Transverse colon (tissue), 4 donors: ENCODE results near the gene PLSCR1. TPM values are rescaled to one million over a fixed set of nuclear protein-coding genes. Genes with fewer than 3 reads are reported as not detected.
A peak's percentile ranks its signal among the peaks of the same experiment; 100 is the strongest.

Experiments used
- DNase-seq: peaks from one replicate; pipeline ENCODE4 v3.0.0-alpha.2; 2019
- H3K27ac ChIP-seq, 4 donors: fragments of 200-600 bp; sonication (generic); 2 replicates each; pipeline ENCODE4 v1.5.1; 2016 to 2018; ENCODE audit warnings: inconsistent platforms in 4 of 4
- H3K27me3 ChIP-seq: fragments of 200-600 bp; sonication (generic); 2 replicates; pipeline ENCODE4 v1.5.1; 2017; ENCODE audit warnings: inconsistent platforms
- H3K36me3 ChIP-seq, 4 donors: fragments of 200-600 bp; sonication (generic); 2 replicates each; pipeline ENCODE4 v1.5.1; 2017 to 2019; ENCODE audit warnings: inconsistent platforms in 4 of 4
- H3K4me1 ChIP-seq, 4 donors: fragments of 200-600 bp; sonication (generic); 2 replicates each; pipeline ENCODE4 v1.5.1; 2017 to 2020; ENCODE audit warnings: inconsistent platforms in 4 of 4
- H3K4me3 ChIP-seq, 4 donors: fragments of 200-600 bp; sonication (generic); 1 replicate in 1 of 4; 2 replicates in 3 of 4; pipeline versions ENCODE4 v1.5.1 to v1.6.1; 2017 to 2019; ENCODE audit warnings: inconsistent platforms in 4 of 4
- H3K9me3 ChIP-seq, 2 donors: fragments of 200-600 bp; sonication (generic); 2 replicates each; pipeline ENCODE4 v1.5.1; 2017 to 2019; ENCODE audit warnings: inconsistent platforms in 2 of 2
- CTCF ChIP-seq, 5 experiments: fragments of 200-600 bp in 3 of 5; fragments of 450-650 bp in 2 of 5; sonication (generic) in 3 of 5; IDR thresholded peaks; 1 replicate in 2 of 5; 2 replicates in 3 of 5; pipeline ENCODE4 v1.5.1; 2016 to 2017; ENCODE audit warnings: antibody characterized with exemption in 5 of 5, inconsistent platforms in 3 of 5, mild to moderate bottlenecking in 2 of 5, moderate library complexity in 1 of 5
- EP300 ChIP-seq: sonication (generic); formaldehyde crosslinking; IDR thresholded peaks from one replicate; pipeline ENCODE4 v1.6.1; 2017; ENCODE audit warnings: antibody characterized with exemption, low read depth
- POLR2A ChIP-seq: fragments of 450-650 bp; IDR thresholded peaks from one replicate; pipeline ENCODE4 v1.6.1; 2016; ENCODE audit warnings: antibody characterized with exemption, mild to moderate bottlenecking, moderate library complexity
- POLR2AphosphoS5 ChIP-seq, 3 donors: sonication (generic); formaldehyde crosslinking; IDR thresholded peaks; one replicate each; pipeline ENCODE4 v1.6.1; 2016; ENCODE audit warnings: antibody characterized with exemption in 3 of 3
- WGBS, 2 donors: methylation state at CpG; one replicate each; pipeline ENCODE4 v1.1.5; 2018; ENCODE audit warnings: low coverage in 1 of 2; 5-methylcytosine and 5-hydroxymethylcytosine counted together
- in situ Hi-C, 4 donors: fragments of 200-750 bp; cut with MboI; loops; one replicate each; pipeline versions ENCODE4 v1.15.0 to v1.15.1; 2017; ENCODE audit warnings: low sequenced_read_pairs in 3 of 4, low pct_ligation_motif_present in 1 of 4, low pct_unique_long_range_greater_than_20kb in 1 of 4
- intact Hi-C: fragments of 100-400 bp; cut with DNase I; formaldehyde crosslinking; loops from one replicate; pipeline ENCODE4 v1.15.1; 2023; ENCODE audit warnings: low total_unique reads
- total RNA-seq, 4 donors: library from RNA; depleted of rRNA; stranded (reverse); fragments of >200 nt; gene quantifications; one replicate each; pipeline ENCODE4 v1.1.0, GENCODE V29; 2016

Gene PLSCR1
- total RNA-seq, 4 donors from 2014 or later, result 101 to 333 (median 214) TPM

GRCh38 chr3:146517684-146518435 lies 26.5 kb downstream of the PLSCR1 start:
- H3K9me3 ChIP-seq, result no peaks in the 10 kb centered on the region
- in situ Hi-C loops (no loop called here), intact Hi-C loops (no loop called here)
- H3K27me3 ChIP-seq, result no peaks in the 10 kb centered on the region
- H3K4me3 ChIP-seq, result no peak overlapping the region
- H3K36me3 ChIP-seq, result peaks cover 0 to 29% (median 13%) of the 10 kb centered on the region in 4 donors
- DNase-seq, result no peak
- peaks cover 0 to 48% (median 12%) of the 10 kb centered on the region in 4 donors for H3K4me1 ChIP-seq
- peak in 2 of 3 donors; percentile 56 to 66 for TF ChIP-seq POLR2AphosphoS5 (IDR thresholded peaks at IDR 0.05)
- no peak for TF ChIP-seq CTCF (IDR thresholded peaks at IDR 0.05)
- 44 to 48% methylated on average over 4 of the region's 4 CpGs for WGBS, 2 donors
- H3K27ac ChIP-seq, result peak overlapping the region; percentile 53 to 79 (median 61)

- TF ChIP-seq POLR2A (no peak), EP300 (no peak), POLR2AphosphoS5 (IDR thresholded peaks at IDR 0.05) (no peak), CTCF (IDR thresholded peaks at IDR 0.05) (no peak)
- intact Hi-C loops (no loop called here), in situ Hi-C loops (no loop called here)
- H3K9me3 ChIP-seq, result no peaks in the 10 kb centered on the region
- peak overlapping the region in 2 of 4 donors; percentile 79 to 81 for H3K27ac ChIP-seq
- H3K4me1 ChIP-seq, result peaks cover 0 to 57% (median 21%) of the 10 kb centered on the region in 4 donors
- H3K4me3 ChIP-seq, result no peak overlapping the region
- peaks cover 0 to 22% (median 10%) of the 10 kb centered on the region in 4 donors for H3K36me3 ChIP-seq
- no peak for DNase-seq
- 83 to 89% methylated on average over 1 to 2 of the region's 2 CpGs for WGBS, 2 donors
- no peaks in the 10 kb centered on the region for H3K27me3 ChIP-seq
These were observed 30.9 kb downstream of the PLSCR1 start for GRCh38 chr3:146513386-146514051.

- Histone ChIP-seq H3K36me3 (peaks cover 0 to 19% (median 8%) of the 10 kb centered on the region in 4 donors), H3K4me1 (peaks cover 0 to 51% (median 23%) of the 10 kb centered on the region in 4 donors), H3K27ac (peak overlapping the region; percentile 79 to 82 (median 80)), H3K4me3 (no peak overlapping the region), H3K27me3 (no peaks in the 10 kb centered on the region), H3K9me3 (no peaks in the 10 kb centered on the region)
- WGBS, 2 donors, result 40 to 53% methylated on average over 3 of the region's 3 CpGs
- DNase-seq, result no peak
- intact Hi-C loops (no loop called here), in situ Hi-C loops (no loop called here)
- TF ChIP-seq CTCF (IDR thresholded peaks at IDR 0.05) (no peak), POLR2AphosphoS5 (IDR thresholded peaks at IDR 0.05) (peak in 2 of 3 donors; percentile 41 to 54), EP300 (no peak), POLR2A (peak; percentile 12)
These were observed 32.8 kb downstream of the PLSCR1 start for GRCh38 chr3:146511402-146512134.
